ENCODE results near the gene STARD7. TPM values are rescaled to one million over a fixed set of nuclear protein-coding genes. Genes with fewer than 3 reads are reported as not detected.

Gene STARD7
- total RNA-seq, 2 donors from 2014 or later: 102 to 179 TPM

DNA sequence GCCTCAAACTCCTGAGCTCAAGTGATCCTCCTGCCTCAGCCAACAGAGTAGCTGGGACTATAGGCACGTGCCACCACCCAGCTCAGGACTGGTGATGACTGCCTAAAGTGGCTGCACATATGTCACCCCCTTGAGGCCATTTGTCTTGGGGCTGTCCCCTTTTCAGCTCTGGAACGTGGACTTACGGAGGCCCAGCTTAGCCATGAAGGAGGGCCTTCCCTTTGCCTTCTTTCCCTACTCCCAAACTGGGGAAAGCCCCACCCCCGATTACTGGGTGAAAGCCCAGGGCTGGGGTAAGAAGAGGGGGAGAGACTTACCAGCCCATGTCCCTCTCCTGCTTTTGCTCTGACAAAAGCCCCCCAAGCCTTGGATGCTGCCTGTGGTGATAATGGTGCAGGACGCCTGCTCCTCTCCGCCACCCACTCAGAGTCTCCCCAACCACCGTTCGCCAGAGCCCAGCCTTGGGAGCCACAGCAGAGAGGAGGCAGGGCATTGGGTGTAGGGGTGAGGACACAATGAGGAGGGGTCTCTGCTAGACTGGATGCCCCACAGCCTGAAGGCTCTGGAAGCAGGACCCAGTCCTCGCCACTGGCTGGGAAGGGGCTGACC lies 60.9 kb downstream of the STARD7 start:
- intact Hi-C loops (cut with DNase I): loop anchor here (5.0 kb wide), 1 partner anchor 115 kb away; no protein-coding TSS in a partner anchor
- Histone ChIP-seq H3K27ac (no peak overlapping the region), H3K9me3 (no peaks in the 10 kb centered on the region), H3K4me3 (no peak overlapping the region), H3K27me3 (no peaks in the 10 kb centered on the region), H3K9ac (ENCODE audit: low read depth in 2 of 2, low read length in 2 of 2) (no peak overlapping the region), H3K4me1 (no peaks in the 10 kb centered on the region), H3K36me3 (no peaks in the 10 kb centered on the region)
- TF ChIP-seq, protein P1, sequence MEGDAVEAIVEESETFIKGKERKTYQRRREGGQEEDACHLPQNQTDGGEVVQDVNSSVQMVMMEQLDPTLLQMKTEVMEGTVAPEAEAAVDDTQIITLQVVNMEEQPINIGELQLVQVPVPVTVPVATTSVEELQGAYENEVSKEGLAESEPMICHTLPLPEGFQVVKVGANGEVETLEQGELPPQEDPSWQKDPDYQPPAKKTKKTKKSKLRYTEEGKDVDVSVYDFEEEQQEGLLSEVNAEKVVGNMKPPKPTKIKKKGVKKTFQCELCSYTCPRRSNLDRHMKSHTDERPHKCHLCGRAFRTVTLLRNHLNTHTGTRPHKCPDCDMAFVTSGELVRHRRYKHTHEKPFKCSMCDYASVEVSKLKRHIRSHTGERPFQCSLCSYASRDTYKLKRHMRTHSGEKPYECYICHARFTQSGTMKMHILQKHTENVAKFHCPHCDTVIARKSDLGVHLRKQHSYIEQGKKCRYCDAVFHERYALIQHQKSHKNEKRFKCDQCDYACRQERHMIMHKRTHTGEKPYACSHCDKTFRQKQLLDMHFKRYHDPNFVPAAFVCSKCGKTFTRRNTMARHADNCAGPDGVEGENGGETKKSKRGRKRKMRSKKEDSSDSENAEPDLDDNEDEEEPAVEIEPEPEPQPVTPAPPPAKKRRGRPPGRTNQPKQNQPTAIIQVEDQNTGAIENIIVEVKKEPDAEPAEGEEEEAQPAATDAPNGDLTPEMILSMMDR (IDR thresholded peaks at IDR 0.05): no peak
- DNase-seq: no peak

DNA sequence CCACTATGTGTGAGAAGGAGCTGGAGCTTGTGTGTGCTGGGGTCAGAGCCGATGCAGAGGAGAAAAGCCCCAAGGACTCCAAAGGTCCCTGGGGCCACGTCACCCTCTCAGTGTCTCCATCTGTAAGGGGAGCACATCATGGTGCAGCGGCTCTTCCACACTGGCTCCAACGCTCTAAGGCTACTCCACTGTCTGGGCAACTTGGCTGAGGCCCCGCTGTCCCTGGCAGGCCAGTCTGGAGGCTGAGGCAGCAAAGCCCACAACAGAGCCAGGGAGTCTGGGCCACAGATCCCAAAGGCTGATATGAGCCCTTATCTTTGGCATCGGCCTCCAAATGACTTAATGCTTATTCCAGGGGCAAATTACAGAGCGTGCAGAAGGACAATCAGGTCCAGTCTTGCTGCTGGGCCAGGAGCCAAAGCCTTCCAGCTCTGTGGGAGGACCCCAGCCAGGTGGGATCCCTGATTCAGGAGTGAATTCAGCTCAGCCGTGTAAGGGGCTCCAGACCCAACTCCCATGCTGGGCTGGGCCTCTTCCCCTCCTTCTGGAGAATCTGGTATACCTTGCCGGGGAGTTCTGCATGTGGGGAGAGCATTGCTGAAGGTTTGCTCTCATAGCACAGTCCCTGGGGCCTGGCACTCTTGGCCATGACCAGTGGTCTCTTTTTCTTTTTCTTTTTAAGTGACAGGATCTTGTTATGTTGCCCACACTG lies 61.6 kb downstream of the STARD7 start:
- Histone ChIP-seq H3K27me3 (no peaks in the 10 kb centered on the region), H3K4me1 (no peaks in the 10 kb centered on the region), H3K4me3 (no peak overlapping the region), H3K9me3 (no peaks in the 10 kb centered on the region), H3K27ac (peak overlapping the region; percentile 57), H3K36me3 (no peaks in the 10 kb centered on the region), H3K9ac (ENCODE audit: low read depth in 2 of 2, low read length in 2 of 2) (peak overlapping the region in 1 of 2 donors; percentile 28)
- intact Hi-C loops (cut with DNase I): loop anchor here (5.0 kb wide), 1 partner anchor 115 kb away; no protein-coding TSS in a partner anchor
- TF ChIP-seq, protein P1 (IDR thresholded peaks at IDR 0.05): no peak
- DNase-seq: no peak

DNA sequence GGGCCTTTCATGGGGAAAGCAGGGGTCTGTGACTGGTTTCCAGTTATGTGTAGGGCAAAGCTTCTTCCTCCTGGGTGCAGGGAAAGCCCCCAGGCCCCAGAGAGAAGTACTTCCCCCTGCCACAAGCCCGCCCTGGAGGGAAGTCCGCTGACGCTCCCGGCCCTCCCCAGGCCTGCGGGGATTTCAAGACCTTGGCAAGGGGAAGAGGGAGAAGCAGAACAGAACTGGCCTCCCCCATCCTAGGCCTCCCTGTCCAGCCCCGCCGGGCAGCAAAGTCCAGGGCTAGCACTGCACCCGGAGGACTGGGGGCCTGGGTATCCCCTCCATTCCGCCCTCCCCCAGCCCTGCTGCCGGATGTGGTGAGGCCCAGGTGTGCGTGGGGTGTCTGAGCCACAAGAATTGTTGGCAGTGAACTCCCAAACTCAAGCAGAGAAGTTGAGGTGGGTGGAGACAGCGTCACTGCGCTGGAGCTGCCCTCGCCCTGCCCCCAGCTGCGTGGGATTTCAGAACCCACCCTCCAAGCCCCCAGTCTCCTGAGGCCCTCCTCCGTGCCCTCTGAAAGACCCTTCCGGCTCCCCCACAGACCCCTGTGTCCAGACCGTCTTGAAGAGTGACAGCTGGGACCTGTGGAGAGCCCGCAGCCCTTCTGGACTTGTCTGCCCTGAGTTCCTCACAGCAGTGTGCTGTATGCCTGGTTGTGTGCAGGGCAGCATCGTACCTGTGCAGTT lies 62.3 kb downstream of the STARD7 start:
- Histone ChIP-seq H3K9ac (ENCODE audit: low read depth in 2 of 2, low read length in 2 of 2) (peak overlapping the region; percentile 51 to 58), H3K4me1 (no peaks in the 10 kb centered on the region), H3K9me3 (no peaks in the 10 kb centered on the region), H3K4me3 (no peak overlapping the region), H3K36me3 (no peaks in the 10 kb centered on the region), H3K27me3 (no peaks in the 10 kb centered on the region), H3K27ac (peak overlapping the region; percentile 57)
- no peak for DNase-seq
- intact Hi-C loops (cut with DNase I): loop anchor here (5.0 kb wide), 1 partner anchor 116 kb away; no protein-coding TSS in a partner anchor
- TF ChIP-seq, protein P1 (IDR thresholded peaks at IDR 0.05): no peak

DNA sequence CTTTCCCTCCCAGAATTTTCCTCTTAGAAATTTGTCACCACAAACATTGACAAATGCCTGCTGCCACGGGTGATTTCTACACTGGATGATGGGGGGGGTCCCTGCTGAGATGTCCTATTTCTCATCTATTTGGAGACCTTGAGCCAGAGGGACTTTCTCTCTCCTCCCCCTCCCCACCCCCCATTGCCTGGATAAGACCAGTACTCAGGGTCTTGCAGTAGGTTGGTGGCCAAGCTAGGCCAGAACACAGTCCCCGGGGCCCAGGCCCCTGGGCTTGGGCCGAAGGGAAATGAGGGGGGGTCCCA lies 62.8 kb downstream of the STARD7 start:
- peak overlapping the region; percentile 51 to 75 for H3K9ac ChIP-seq (ENCODE audit: low read depth in 2 of 2, low read length in 2 of 2)
- no peaks in the 10 kb centered on the region for H3K9me3 ChIP-seq
- H3K4me1 ChIP-seq: no peaks in the 10 kb centered on the region
- no peaks in the 10 kb centered on the region for H3K27me3 ChIP-seq
- TF ChIP-seq, protein P1 (IDR thresholded peaks at IDR 0.05): no peak
- intact Hi-C loops (cut with DNase I): loop anchor here (5.0 kb wide), 1 partner anchor 117 kb away; no protein-coding TSS in a partner anchor
- DNase-seq: no peak
- no peaks in the 10 kb centered on the region for H3K36me3 ChIP-seq
- peak overlapping the region; percentile 47 for H3K4me3 ChIP-seq
- H3K27ac ChIP-seq: peak overlapping the region; percentile 57

DNA sequence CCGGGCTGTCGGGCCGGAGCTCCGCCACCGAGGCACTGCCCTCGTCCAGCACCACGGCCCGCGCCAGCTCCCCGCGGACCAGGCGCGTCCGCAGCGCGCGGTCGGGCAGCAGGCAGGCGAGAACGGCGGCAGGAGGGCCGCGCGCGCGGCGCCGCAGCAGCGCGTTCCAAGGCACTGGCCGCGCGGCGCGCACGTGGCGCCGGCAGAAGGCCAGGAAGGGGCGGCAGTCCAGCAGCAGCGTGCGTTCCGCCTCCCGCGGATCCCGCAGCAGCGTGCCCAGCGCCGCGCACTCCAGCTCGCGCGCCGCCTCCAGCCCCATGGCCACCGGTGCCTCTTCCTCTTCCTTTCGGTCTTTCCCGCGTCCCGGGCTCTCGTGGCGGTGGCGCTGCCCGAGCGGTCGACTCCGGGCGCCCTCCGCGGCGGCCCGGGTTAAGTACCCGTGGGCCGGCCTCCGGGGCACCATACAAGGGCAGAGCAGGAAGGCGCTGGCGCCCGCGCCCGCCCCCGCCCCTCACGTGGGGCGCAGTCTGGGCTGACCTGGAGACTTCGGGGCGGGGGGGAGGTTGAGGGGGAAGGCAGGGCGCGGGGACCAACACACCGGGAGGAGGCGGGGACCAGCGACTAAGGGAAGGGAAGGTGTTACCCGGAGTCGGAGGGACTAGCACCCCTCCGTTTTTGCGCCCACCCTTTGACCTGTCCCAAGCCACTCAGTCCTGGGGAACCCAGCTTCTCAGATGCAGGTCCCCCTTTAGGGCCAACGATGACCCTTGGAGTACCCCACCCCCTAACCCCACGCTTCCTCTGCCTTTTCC lies 63.4 kb downstream of the STARD7 start, which contains the start of gene DUSP2:
Gene DUSP2, minus strand, starts transcription at position 405 of the 812 bp plus-strand sequence. Its CDS starts 86 bp downstream, at position 319.
- Histone ChIP-seq H3K4me3 (peak within 1 kb of the TSS; percentile 47), H3K27me3 (no peaks in the 10 kb centered on the region), H3K9ac (ENCODE audit: low read depth in 2 of 2, low read length in 2 of 2) (peak within 1 kb of the TSS; percentile 55 to 81), H3K36me3 (no peaks in the 10 kb centered on the region), H3K27ac (peak within 1 kb of the TSS; percentile 57), H3K9me3 (no peaks in the 10 kb centered on the region), H3K4me1 (no peaks in the 10 kb centered on the region)
- intact Hi-C loops (cut with DNase I): loop anchor here (5.0 kb wide), 1 partner anchor 117 kb away; no protein-coding TSS in a partner anchor
- DNase-seq: peak; percentile 79
- TF ChIP-seq, protein P1 (IDR thresholded peaks at IDR 0.05): no peak

All from colonic mucosa (tissue), 4 donors.